GM19351 (cell line): ENCODE measurements around the gene RRAGC.
A peak's percentile ranks its signal among the peaks of the same experiment; 100 is the strongest.
"Not testable (repeated sequence)": the region's sequence is repeated elsewhere in the genome, so short reads cannot be mapped to it uniquely, and the experiment has no call there.

Experiments used
- ATAC-seq: cut with Tn5 transposase; IDR thresholded peaks from one replicate; pipeline ENCODE4 v1.9.1; 2021; ENCODE audit warnings: mild to moderate bottlenecking, moderate library complexity; ENCODE audit not compliant: unreplicated experiment

Gene RRAGC

DNA sequence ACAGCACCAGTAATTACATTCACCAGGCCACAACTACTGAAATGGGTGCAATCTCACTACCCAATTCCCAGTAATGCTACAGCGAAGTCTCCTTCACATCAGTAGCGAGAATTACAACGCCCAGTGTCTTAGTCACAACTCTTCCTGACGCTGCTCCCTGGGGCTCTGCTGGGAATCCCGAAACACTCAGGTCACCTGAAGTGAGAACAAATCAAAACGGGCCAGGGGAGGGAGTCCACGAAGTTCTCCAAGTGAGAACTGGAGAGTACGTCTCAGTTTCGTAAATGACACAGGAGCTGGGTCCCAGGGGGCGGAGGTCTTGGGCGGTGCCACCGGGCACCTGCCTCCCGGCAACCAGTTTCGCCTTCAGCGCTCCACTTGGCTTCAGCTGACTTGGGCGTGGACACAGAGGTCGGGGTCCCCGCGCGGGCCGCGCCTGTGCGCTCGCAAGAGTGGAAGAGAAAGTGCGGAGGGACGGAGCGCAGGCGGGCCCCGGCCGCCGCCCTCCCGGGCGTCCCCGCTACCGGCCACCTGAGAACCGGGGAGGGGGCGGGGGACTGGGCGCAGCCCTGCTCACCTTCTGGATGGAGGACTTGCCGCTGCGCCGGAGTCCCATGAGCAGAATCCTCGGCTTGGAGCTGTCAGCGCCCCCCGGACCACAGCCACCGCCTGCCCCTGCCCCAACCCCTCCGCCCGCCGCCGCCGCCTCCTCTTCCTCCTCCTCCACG, 575 bp downstream of the RRAGC start:
- ATAC-seq, result peak; percentile 23

DNA sequence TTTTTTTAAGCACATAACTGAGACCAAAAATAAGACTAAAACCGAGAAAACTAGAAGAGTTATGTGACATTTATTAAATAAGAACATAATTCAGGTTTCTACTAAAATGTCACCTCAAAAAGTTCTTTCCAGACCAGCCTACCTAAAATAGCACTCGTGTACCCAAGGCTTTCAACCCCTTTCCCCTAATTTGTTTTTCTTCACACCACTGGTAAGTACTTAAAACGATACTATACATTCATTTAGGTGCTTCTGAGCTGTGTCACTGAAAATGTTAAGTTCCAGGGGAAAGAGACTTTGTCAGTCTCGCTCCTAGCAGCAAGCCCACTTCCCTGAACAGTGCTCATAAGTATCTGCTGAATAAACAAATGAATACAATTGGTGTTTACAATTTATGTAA, 6.8 kb downstream of the RRAGC start:
- ATAC-seq, result peak; percentile 66

DNA sequence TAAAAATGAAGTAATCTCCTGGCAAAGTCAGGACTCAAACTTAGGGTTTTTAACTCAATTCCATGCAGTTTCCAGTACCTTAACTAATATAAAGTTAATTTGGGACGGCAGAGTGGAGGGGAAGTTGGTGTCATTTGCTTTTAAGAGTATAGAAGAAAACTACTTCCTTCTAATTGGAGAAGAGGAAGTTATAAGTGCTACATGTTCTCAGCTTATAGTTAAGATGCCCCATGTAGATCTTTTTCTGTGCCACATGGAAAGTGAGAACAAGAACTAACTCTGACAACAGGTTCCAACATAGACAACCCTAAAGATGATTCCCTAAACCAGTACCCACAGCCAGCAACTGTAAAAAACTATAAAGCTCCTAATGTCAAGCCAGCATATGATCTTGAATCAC, 11.5 kb downstream of the RRAGC start:
- no peak for ATAC-seq

DNA sequence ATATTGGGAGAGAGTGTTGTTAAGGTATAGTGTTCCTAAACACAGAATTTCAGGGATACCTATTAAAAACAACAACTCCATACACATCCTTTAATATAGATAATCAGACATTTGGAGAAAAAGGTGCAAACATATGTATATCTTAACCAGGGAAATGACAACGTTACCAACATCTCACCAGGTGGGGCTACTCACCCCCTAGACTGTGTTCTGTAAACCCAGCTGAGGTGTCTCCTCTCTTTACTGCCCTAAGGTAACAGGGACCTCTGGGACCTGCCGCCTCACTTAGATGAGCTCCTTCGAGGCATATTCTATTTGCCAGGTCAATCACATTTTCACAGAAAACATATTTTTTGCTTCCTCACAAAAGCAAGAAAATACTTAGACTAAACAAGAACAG, 13.4 kb downstream of the RRAGC start:
- ATAC-seq, result no peak

DNA sequence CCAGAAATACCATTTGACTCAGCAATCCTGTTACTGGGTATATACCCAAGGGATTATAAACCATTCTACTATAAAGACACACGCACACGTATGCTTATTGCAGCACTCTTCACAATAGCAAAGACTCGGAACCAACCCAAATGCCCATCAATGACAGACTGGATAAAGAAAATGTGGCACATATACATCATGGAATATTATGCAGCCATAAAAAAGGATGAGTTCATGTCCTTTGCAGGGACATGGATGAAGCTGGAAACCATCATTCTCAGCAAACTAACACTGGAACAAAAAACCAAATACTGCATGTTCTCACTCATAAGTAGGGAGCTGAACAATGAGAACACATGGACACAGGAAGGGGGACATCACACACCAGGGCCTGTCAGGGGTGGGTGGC, 14.5 kb downstream of the RRAGC start:
- ATAC-seq, result not testable (repeated sequence)

DNA sequence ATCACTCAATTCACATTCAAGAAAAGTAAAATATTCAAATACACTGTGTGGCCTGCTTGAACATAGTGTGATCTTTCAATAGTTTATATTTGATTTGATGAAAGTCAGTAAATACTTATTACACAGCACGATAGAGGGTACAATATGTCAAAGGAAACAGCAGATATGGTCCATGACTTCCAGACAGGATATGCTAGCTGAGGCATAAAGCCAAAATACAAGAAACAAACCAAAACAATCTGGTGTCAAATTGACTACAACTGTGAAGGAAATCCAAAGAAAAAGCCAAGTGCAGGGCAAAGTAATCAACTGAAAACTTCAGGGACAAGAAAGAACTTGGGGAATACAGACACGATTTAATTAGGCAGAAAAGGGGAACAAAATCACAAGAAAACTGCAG, 19.3 kb downstream of the RRAGC start:
- no peak for ATAC-seq

DNA sequence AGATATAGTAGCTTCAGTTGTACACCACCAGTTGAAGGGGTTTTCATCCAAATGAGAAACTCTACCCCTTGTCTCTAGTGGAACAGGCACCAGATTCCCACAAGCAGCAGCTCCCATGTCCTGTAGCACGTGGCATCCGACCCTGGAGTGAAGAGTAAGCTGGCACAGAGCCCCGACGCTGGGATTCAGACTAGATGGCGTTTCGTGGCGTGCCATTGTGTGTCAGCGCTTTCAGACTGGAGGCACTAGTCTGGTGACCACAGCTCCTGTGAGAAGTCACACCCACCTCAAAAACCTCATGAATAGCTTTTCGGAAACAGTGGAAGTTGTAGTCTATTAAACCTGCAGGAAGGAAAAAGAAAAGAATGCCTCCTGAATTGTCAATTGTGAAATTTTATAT, 20.2 kb downstream of the RRAGC start:
- no peak for ATAC-seq

DNA sequence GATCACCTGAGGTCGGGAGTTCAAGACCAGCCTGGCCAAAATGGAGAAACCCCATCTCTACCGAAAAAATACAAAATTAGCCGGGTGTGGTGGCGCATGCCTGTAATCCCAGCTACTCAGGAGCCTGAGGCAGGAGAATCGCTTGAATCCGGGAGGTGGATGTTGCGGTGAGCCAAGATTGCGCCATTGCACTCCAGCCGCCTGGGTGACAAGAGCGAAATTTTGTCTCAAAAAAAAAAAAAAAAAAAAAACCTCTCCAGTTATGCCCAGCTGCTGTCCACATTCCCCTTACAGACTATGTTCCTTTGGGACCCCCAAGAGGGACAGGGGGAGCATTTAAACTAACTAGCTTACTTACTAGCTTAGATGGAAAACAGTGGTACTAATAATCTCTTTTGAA, 23.3 kb downstream of the RRAGC start:
- not testable (repeated sequence) for ATAC-seq

DNA sequence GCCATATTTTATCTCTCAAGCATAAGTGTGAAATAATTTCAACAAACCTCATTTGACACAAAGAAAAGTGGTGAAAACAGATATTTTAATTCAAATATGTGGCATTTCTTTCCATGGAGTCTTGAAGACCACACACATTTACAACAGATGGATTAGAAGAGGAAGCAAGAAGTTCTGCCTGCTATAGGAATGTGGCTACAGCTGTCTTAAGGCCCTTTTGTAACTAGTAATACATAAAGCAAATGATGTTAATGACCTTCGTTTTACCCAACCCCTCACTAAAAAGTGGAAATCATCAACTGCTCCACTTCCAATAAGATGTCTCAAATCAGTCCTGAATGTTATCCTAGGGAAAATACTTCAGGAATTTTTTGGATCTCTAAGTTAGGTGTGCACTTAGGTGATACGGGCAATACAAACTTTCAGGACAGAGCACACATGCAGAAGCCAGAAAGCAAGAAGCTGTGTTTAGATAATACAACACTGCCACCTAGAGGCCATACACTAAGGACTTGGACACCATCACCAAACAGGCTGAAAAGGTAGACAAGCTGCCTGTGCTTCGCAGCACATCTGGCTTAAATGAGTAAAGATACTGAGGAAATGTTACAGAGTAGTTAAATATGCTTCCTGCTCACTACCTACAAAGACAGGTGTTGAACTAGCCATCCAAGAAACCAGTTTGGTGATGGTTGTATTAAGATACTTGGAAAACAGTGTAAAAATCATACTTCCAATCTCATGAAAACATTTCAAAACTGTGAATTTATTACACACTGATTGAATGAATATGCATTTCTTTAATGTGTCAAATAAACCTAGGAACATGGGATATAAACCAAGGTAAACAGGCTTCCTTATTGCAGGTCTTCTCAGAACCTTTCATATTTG, 24.4 kb downstream of the RRAGC start:
- ATAC-seq, result peak; percentile 54

DNA sequence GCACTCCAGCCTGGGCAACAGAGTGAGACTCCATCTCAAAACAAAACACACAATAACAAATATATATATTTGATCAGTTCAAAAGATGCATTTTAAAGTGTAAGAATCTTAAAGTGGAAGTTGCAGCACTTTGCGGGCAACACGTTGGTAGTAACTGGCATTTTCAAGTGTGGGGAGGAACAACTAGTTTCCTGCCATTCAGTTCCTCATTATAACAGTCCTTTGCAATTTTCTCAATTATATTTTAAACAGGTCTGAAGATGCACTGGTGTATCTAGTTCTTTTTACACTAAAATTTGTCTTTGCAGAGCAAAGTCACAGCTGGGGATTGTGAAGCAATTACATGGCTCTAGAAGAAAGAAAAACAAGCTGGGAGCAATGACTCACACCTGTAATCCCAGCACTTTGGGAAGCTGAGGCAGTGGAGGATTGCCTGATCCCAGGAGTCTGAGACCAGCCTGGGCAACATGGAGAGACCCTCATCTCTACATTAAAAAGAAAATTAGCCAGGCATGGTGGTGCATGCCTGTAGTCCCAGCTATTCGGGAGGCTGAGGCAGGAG, 25.3 kb downstream of the RRAGC start:
- ATAC-seq, result no peak

DNA sequence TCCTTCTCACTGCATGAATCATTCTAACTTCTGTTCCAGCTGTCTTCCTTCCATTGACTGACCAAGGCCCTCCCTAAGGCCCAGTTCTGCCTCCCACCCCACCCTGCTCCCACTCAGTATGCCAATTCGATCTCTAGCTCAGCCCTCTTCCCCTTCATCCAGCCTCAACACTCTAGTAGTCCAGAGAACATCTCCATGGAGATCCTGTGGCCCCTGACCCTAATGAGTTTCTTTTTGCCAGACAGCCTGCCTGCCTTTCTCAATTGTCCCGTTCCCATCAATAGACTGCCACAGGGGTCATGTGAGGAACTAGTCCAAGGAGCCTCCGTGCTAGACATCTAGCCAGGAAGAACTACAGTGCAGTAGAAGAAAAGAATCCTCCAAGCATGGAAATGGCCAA, 26.4 kb downstream of the RRAGC start:
- ATAC-seq, result no peak

DNA sequence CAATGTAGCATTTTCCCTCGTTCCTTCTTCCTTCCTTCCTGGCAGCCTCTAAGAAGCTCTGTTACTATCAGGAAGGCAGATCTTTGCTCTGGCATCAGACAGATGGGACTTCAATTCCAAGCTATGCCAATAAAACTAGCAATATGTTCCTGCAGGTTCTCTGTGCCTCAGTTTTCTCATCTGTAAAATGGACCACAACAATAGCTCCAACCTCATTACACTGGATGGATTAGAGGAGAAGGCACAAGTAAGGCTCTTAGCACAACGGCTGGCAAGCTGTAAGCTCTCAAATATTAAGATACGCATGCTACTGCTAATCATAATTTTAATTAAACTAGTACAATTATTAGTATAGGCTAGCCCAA, 27.2 kb downstream of the RRAGC start:
- no peak for ATAC-seq

DNA sequence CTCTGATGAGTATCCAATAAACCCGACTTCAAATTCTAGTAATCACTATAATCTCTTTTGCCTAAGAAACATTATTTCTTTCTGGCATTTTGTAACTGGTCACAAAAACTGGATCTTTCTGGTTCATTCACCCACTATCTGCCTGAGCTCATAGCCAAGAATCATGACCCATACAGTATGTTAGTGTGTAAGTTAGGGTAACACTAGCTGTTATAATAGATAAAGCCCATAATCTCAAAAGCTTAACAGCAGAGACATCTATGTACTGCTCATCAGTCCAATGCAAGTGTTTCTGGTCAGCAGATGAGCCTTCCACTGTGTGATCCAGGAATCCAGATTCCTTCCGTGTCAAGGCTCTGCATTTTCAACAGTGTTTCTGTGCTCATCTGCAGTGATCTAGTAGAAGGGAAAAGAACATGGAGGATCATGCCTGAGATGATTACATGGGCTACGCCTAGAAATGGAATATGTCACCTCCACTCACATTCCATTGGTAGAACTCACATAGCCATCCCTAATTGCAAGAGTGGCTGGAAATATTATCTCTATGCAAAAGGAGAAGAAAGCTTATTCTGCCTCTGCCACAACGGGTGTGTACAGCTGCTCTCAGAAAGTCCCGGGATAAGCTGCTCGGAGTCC, 27.7 kb downstream of the RRAGC start:
- no peak for ATAC-seq

DNA sequence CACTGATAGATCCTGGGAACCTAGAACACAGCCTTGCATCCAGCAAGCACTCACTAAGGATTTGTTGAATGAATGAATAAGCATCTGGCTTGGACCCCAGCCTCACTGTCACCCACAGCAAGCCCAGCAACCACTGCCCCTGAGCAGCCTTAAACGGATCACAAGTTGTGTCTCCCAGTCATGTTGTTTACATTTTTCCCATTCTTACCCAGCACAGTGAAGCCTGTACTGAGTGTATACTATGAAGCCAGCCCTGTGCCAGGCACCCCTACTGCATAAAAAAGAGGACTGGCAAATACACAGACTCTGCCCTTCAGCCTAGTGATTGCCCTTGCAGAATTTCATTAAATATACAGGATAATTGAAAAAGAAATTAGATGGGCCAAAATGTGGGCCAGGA, 30.2 kb downstream of the RRAGC start:
- ATAC-seq, result no peak

DNA sequence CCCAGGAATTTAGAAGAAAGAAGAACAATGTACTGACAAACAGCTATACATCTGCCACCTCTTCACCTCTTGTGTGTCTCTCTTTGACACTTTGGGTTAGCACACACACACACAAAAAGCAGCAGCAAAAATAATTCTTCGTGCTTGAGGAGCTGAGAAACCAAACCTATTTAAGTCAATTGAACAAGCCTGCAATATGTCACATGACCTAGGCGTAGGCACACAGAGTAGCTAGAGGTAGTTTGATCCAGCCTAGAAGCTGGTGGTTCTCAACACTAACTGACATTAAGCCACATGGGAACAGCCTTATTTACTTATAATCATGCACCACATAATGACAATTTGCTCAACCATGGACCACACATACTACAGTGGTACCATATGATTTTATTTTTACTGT, 32.3 kb downstream of the RRAGC start:
- no peak for ATAC-seq

DNA sequence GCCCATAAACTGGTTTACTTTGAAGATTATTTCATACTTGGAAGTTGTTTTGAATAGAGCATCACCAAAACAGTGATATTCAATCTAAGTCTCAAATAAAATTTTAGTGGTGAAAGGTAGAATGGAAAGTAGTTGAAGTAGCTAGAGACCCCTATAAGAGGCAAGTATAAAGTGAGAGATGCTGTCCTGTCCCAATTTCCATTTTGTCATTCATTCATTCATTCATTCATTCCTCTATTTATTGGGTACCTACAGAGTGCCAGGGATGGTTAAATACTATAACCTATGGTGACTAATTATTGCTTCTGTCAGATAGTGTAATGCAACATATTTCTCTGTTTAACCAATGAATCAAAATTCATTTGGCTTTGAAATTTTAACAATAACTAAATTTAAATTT, 32.7 kb downstream of the RRAGC start:
- ATAC-seq, result no peak

DNA sequence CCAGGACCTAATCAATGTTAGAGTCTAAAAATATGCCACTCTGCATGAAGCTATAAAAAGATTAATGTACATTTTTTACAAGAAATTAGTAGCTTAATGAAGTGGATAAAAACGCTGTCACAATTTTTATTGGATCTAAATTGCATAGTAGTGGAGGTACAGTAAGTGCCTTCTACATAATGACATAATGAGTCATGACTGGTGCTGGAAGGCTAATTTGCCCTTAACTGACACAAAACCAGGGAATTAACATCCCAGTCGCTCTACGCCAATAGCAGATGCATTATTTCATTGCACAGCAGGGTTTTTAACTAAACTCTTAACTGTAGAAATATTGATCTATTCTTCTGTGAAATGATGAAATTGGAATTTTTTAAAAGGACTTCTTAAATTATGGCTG, 33.3 kb downstream of the RRAGC start:
- no peak for ATAC-seq

DNA sequence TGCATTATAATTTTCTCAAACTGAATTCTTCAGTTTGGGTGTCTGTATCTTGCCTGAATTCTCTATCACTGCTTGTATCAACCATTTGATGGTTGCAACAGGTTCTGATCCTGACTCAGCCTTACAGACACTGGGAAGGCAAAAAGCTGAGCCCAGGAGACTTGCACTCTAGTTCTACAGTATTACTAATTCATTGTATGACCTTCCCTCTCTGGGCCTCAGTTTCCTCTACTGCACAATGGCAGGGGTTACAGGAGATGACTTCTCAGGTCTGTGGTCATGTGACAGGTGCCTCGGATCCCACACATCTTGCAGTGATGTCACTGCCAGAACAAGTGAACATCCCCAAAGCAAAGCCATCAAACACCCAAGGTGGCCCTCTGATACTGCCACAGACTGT, 38.7 kb downstream of the RRAGC start:
- no peak for ATAC-seq

DNA sequence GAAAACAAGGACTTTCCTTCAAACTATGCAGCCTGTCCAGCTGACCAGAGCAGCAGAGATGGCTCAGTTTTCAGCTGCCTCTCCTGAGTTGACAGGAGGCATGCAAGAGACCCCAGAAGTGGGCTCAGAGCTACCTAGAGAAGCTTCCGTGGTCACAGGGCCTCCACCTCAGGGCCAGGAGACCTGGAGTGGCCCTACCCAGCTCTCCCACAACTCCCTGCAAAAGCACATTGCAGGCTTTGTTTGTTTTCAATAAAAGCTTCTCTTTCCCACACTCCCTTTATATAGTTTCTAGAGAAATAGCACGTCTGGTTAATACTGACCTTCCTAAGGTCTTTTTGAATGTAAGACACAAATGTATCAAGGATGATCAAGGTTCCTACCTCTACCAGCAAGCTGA, 40.1 kb downstream of the RRAGC start:
- ATAC-seq, result no peak

DNA sequence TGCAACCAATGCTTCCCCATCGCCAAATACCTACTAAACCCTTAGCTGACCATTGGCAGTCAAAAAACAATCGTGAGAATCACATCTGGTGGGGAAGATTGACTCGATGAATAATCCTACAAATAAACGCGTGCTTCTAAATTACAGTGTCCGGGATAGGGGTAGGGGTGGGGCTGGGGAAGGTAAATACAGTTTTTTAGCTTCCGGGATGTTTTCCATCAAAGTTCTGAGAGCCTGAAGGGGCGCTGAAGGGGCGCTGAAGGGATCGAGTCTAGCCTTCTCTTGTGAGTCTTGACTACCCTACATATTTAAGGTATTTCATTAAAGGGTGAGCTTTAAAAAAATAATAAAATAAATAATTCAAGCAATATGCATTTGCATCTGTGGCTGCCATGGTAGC, 40.5 kb downstream of the RRAGC start:
- ATAC-seq, result no peak

DNA sequence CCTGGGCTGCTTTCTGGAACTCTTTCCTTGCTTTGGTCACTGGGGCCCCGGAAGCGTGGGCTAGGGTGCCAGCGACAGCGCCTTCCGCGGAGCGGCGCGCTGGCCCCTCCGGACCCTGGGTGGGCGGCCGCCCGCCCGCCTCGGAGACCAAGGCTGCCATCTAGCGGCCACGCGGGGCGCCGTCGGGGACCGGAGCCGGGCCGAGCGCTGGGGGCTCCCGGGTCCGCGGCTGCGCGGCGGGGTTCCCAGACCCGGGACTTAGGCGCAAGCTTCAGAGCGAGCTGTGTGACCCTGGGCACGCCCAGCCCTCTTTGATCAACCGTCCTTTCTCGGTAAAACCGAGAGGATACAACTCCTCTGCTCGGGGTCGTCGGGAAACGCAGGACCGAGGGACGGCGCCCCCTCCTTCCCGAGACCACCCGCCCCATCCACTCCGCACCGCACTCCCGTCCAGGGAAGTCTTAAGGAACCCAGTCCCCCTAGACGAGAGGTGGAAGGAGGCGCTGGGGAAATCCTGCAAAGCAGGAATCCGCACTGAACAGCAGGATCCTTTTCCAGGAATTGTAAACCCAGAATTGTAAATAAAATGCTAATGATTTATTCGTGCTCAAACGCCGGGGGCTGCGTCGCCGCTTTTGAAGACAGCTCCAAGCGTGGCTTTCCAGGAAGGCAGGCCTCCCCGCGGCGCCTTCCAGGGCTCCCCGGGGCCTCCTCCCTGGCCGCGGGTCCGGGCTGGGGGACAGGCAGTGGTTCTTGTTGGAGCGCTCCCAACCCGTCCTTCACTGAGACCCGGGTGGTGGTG, 41.2 kb downstream of the RRAGC start:
- ATAC-seq, result no peak
